K562 (cell line): ENCODE data around the gene PRDM4. TPM values are rescaled to one million over a fixed set of nuclear protein-coding genes. Genes with fewer than 3 reads are reported as not detected.

ENCODE experiments used
- ATAC-seq: fragments of 200-7000 bp; cut with Tn5 transposase; 3 replicates; pipeline ENCODE4 v1.9.1; 2020; ENCODE audit warnings: moderate library complexity
- BruUV-seq: library from RNA; stranded (reverse); fragments of 400-500 nt; replicated peaks from 2 replicates; lab custom pipeline; 2021; lab: Mats Ljungman, UMichigan
- CTCF ChIA-PET: fragments of 300-600 bp; formaldehyde crosslinking; extraction: SDS; loops from one replicate; lab custom pipeline; 2021; ENCODE audit warnings: low intra/inter-chr PET ratio; lab: Yijun Ruan, JAX
- POLR2A ChIA-PET: fragments of 300-600, 350-650 bp; sonication (Branson Sonifier 250); formaldehyde crosslinking; extraction: SDS; loops from one replicate; lab custom pipeline; 2021; ENCODE audit warnings: antibody characterized with exemption, inconsistent platforms; lab: Yijun Ruan, JAX
- DNase-seq, 4 experiments: peaks; one replicate each; pipeline versions ENCODE4 v3.0.0 to v3.0.0-alpha.2; 2011 to 2018; ENCODE audit warnings: low spot score in 3 of 4, mixed read lengths in 3 of 4; ENCODE audit errors: extremely low read depth in 1 of 4
- FAIRE-seq: peaks from 2 replicates; lab custom pipeline; 2011; peaks lifted over from hg19 to GRCh38; lab: Jason Lieb, UNC
- H2AFZ ChIP-seq: 2 replicates; pipeline ENCODE4 v1.6.0; 2011; ENCODE audit warnings: low read depth, low read length, control low read depth, inconsistent platforms
- H3K27ac ChIP-seq: fragments of 200-600 bp; 3 replicates; pipeline ENCODE4 v1.8.0; 2011; ENCODE audit warnings: low read depth, mild to moderate bottlenecking, control low read depth, inconsistent platforms, low read length, moderate library complexity, mixed read lengths; ENCODE audit errors: extremely low read depth
- H3K27me3 ChIP-seq, 2 experiments: fragments of 300-600 bp in 1 of 2; 2 replicates in 1 of 2; 3 replicates in 1 of 2; pipeline versions ENCODE4 v1.6.0 to v1.8.0; 2011; ENCODE audit warnings: inconsistent platforms in 2 of 2, low read length in 2 of 2, mild to moderate bottlenecking in 1 of 2, mixed read lengths in 1 of 2, moderate library complexity in 1 of 2; ENCODE audit not compliant: control insufficient read depth in 2 of 2, insufficient read depth in 2 of 2
- H3K36me3 ChIP-seq: fragments of 300-600 bp; 3 replicates; pipeline ENCODE4 v1.8.0; 2011; ENCODE audit warnings: mild to moderate bottlenecking, low read length, inconsistent platforms; ENCODE audit not compliant: control insufficient read depth, insufficient read depth
- H3K4me1 ChIP-seq, 2 experiments: fragments of 200-600 bp in 1 of 2; replicated peaks in 1 of 2; 2 replicates in 1 of 2; 3 replicates in 1 of 2; pipeline versions ENCODE4 v1.5.1 to v1.8.0; 2011; ENCODE audit warnings: inconsistent platforms in 2 of 2, low read length in 2 of 2, mild to moderate bottlenecking in 1 of 2, mixed read lengths in 1 of 2, moderate library complexity in 1 of 2; ENCODE audit not compliant: control insufficient read depth in 2 of 2, insufficient read depth in 2 of 2
- H3K4me2 ChIP-seq: 2 replicates; pipeline ENCODE4 v1.6.1; 2011; ENCODE audit warnings: low read length, control low read depth, inconsistent platforms, mixed read lengths; ENCODE audit not compliant: insufficient read depth
- H3K4me3 ChIP-seq: fragments of 200-600 bp; sonication (generic), shearing (Covaris generic); 2 replicates; pipeline ENCODE4 v1.5.1; 2016; ENCODE audit warnings: control low read depth, inconsistent platforms
- H3K79me2 ChIP-seq: fragments of 200-600 bp; 3 replicates; pipeline ENCODE4 v1.8.0; 2011; ENCODE audit warnings: low read length, inconsistent platforms; ENCODE audit not compliant: control insufficient read depth, insufficient read depth
- H3K9ac ChIP-seq, 2 experiments: 2 replicates each; pipeline versions ENCODE4 v1.6.0 to v1.6.1; 2011; ENCODE audit warnings: low read depth in 2 of 2, low read length in 2 of 2, control low read depth in 1 of 2, inconsistent platforms in 1 of 2, mild to moderate bottlenecking in 1 of 2, mixed read lengths in 1 of 2; ENCODE audit not compliant: insufficient read depth in 1 of 2
- H3K9me1 ChIP-seq: one replicate; pipeline ENCODE4 v1.6.0; 2011; ENCODE audit warnings: inconsistent platforms, mild to moderate bottlenecking, low read length, moderate library complexity; ENCODE audit not compliant: control insufficient read depth, insufficient read depth
- H3K9me3 ChIP-seq: replicated peaks from 2 replicates; pipeline ENCODE4 v1.5.1; 2011; ENCODE audit warnings: low read depth, low read length, inconsistent platforms; ENCODE audit not compliant: control insufficient read depth, insufficient read depth
- H4K20me1 ChIP-seq: replicated peaks from 2 replicates; pipeline ENCODE4 v1.6.1; 2011; ENCODE audit warnings: low read length, inconsistent platforms, mixed read lengths; ENCODE audit not compliant: control insufficient read depth, insufficient read depth
- AFF1 ChIP-seq, 2 experiments: fragments of 450-650 bp; IDR thresholded peaks; 2 replicates each; pipeline ENCODE4 v1.6.1; 2018; ENCODE audit warnings: mild to moderate bottlenecking in 2 of 2, low read depth in 1 of 2; ENCODE audit not compliant: partially characterized antibody in 2 of 2
- ARID1B ChIP-seq: fragments of 450-650 bp; IDR thresholded peaks from 2 replicates; pipeline ENCODE4 v1.6.1; 2016; ENCODE audit warnings: antibody characterized with exemption, mild to moderate bottlenecking, inconsistent platforms
- CBFA2T3 ChIP-seq: fragments of 450-650 bp; IDR thresholded peaks from 2 replicates; pipeline ENCODE4 v1.6.1; 2017
- ESRRA ChIP-seq: fragments of 450-650 bp; IDR thresholded peaks from 2 replicates; pipeline ENCODE4 v1.6.1; 2014; ENCODE audit warnings: low read depth, mild to moderate bottlenecking, moderate library complexity, borderline replicate concordance
- FOXA3 ChIP-seq, 2 experiments: fragments of 450-650 bp in 1 of 2; sonication (generic) in 1 of 2; formaldehyde crosslinking; IDR thresholded peaks in 1 of 2; conservative IDR thresholded peaks in 1 of 2; 2 replicates each; pipeline versions ENCODE4 v1.4.0 to v1.8.0; 2020 to 2022; ENCODE audit warnings: mild to moderate bottlenecking in 2 of 2, missing genetic modification reagents in 1 of 2
- GATAD2A ChIP-seq: fragments of 450-650 bp; IDR thresholded peaks from 2 replicates; pipeline ENCODE4 v1.6.1; 2017
- RCOR1 ChIP-seq, 2 experiments: IDR thresholded peaks; 2 replicates each; pipeline ENCODE4 v1.6.1; 2012; ENCODE audit warnings: low read depth in 2 of 2, low read length in 2 of 2, borderline replicate concordance in 1 of 2, improper control_type of control experiment in 1 of 2
- SOX6 ChIP-seq: fragments of 450-650 bp; IDR thresholded peaks from 2 replicates; pipeline ENCODE4 v1.6.1; 2014; ENCODE audit warnings: mild to moderate bottlenecking
- SPI1 ChIP-seq: IDR thresholded peaks from 2 replicates; pipeline ENCODE4 v1.6.1; 2011; ENCODE audit warnings: low read depth, low read length, control low read depth, borderline replicate concordance
- SREBF2 ChIP-seq: sonication (generic); formaldehyde crosslinking; IDR thresholded peaks from 2 replicates; pipeline ENCODE4 v1.4.0; 2020; ENCODE audit warnings: mild to moderate bottlenecking, missing genetic modification reagents
- TAL1 ChIP-seq: fragments of 450-650 bp; IDR thresholded peaks from 2 replicates; pipeline ENCODE4 v1.6.1; 2016; ENCODE audit warnings: mild to moderate bottlenecking
- TCF3 ChIP-seq: sonication (generic); formaldehyde crosslinking; IDR thresholded peaks from 2 replicates; pipeline ENCODE4 v1.4.0; 2020; ENCODE audit warnings: mild to moderate bottlenecking, missing genetic modification reagents
- TEAD1 ChIP-seq, 2 experiments: fragments of 450-650 bp in 1 of 2; sonication (generic) in 1 of 2; formaldehyde crosslinking; IDR thresholded peaks; 2 replicates each; pipeline versions ENCODE4 v1.4.0 to v1.8.0; 2020 to 2022; ENCODE audit warnings: mild to moderate bottlenecking in 2 of 2, missing genetic modification reagents in 1 of 2
- TEAD4 ChIP-seq, 2 experiments: sonication (generic) in 1 of 2; formaldehyde crosslinking in 1 of 2; IDR thresholded peaks; 2 replicates each; pipeline versions ENCODE4 v1.6.1 to v1.8.0; 2012 to 2022; ENCODE audit warnings: borderline replicate concordance in 1 of 2, inconsistent platforms in 1 of 2, low read length in 1 of 2, mild to moderate bottlenecking in 1 of 2, missing genetic modification reagents in 1 of 2
- ZNF263 ChIP-seq: sonication (generic); formaldehyde crosslinking; IDR thresholded peaks from 2 replicates; pipeline ENCODE4 v1.8.0; 2022; ENCODE audit warnings: mild to moderate bottlenecking, missing genetic modification reagents, borderline replicate concordance
- in situ Hi-C: fragments of 300-500 bp; cut with MboI; formaldehyde crosslinking; loops from 4 replicates; pipeline ENCODE4 v1.15.0; 2018; ENCODE audit warnings: inconsistent platforms, mixed read lengths
- intact Hi-C: fragments of 100-400 bp; cut with micrococcal nuclease; formaldehyde crosslinking; loops from 2 replicates; pipeline ENCODE4 v1.14.2; 2022
- polyA plus RNA-seq, 8 experiments: library from polyadenylated mRNA; depleted of rRNA in 4 of 8; stranded (reverse) in 5 of 8; unstranded in 3 of 8; fragments of >200 nt; fragmentation: Nextera tagmentation in 2 of 8; fragmentation: Illumina TruSeq in 1 of 8; extraction: Ambion mirVana in 2 of 8; extraction: Trizol in 1 of 8; gene quantifications; 2 replicates each; pipeline versions ENCODE4 v1.2.1 to v1.2.3, GENCODE V29; 2011 to 2014; ENCODE audit warnings: inconsistent platforms in 1 of 8, missing spikeins in 1 of 8
- total RNA-seq, 7 experiments: library from RNA; depleted of rRNA in 6 of 7; stranded (reverse); fragments of >200 nt in 6 of 7; fragmentation: Illumina TruSeq in 2 of 7; extraction: Trizol in 2 of 7; gene quantifications; 2 replicates each; pipeline versions ENCODE4 v1.2.1 to v1.2.3, GENCODE V29; 2011 to 2021; ENCODE audit warnings: low replicate concordance in 1 of 7

Gene PRDM4
- total and polyA plus RNA-seq, 9 of the 15 experiments (the other 6 are each of a cell fraction or from before 2014, with no cell fraction given): 5.9 to 26.0 (median 20.0) TPM

GRCh38 chr12:107801150-107801549 lies 40.2 kb upstream of the PRDM4 start:
- POLR2A ChIA-PET: no interaction called here

More at GRCh38 chr12:107801150-107801549, 40.2 kb upstream of the PRDM4 start:
- no peaks in the 10 kb centered on the region for H3K9me1 ChIP-seq
- no peak overlapping the region for H3K27ac ChIP-seq
- CTCF ChIA-PET: no interaction called here
- no peaks in the 10 kb centered on the region for H3K79me2 ChIP-seq
- FAIRE-seq (no peak), ATAC-seq (no peak), DNase-seq (no peak)
- H3K4me3 ChIP-seq: no peak overlapping the region
- H3K36me3 ChIP-seq: no peaks in the 10 kb centered on the region
- no peaks in the 10 kb centered on the region for H3K9me3 ChIP-seq
- H2AFZ ChIP-seq: no peak overlapping the region
- no peak overlapping the region for H3K4me2 ChIP-seq
- in situ Hi-C loops (no loop called here), intact Hi-C loops (no loop called here)
- peaks cover 0 to 12% of the 10 kb centered on the region in 2 experiments; a peak in 3 of 5 replicates for H3K27me3 ChIP-seq
- H4K20me1 ChIP-seq: no peaks in the 10 kb centered on the region
- no TSS peak for BruUV-seq
- no peaks in the 10 kb centered on the region for H3K4me1 ChIP-seq
- TF ChIP-seq ESRRA: peak; percentile 35; the same call in 1 of the 2 replicates
- peak; percentile 49 for TF ChIP-seq ARID1B
- no peak for TF ChIP-seq SREBF2 (CRISPR knock-in tag)
- TF ChIP-seq TEAD1 (CRISPR knock-in tag; IDR thresholded peaks at IDR 0.05): peak in 1 of 2 experiments; percentile 25; a peak in 1 of 4 replicates
- peak; percentile 53; the same call in 1 of the 2 replicates for TF ChIP-seq SPI1
- TF ChIP-seq SOX6: peak; percentile 49; the same call in 1 of the 2 replicates
- TF ChIP-seq RCOR1 (IDR thresholded peaks at IDR 0.05; ENCODE audit: borderline replicate concordance in 1 of 2, low read depth in 2 of 2, low read length in 2 of 2): 0 out of 4 replicates have a peak, but pooled peaks of 1 of the 2 experiments have one; percentile 27
- TF ChIP-seq GATAD2A: no peak
- TF ChIP-seq AFF1 (IDR thresholded peaks at IDR 0.05; ENCODE audit: low read depth in 1 of 2, partially characterized antibody in 2 of 2): peak in 1 of 2 experiments; percentile 87
- peak; percentile 28; the same call in 1 of the 2 replicates for TF ChIP-seq TCF3
- TF ChIP-seq FOXA3 (CRISPR knock-in tag; conservative IDR thresholded peaks at IDR 0.05 in 1 of 2, IDR thresholded peaks at IDR 0.05 in 1 of 2): 0 out of 4 replicates have a peak, but pooled peaks of 1 of the 2 experiments have one; percentile 37
- TF ChIP-seq TEAD4 (IDR thresholded peaks at IDR 0.05; ENCODE audit: low read length): peak; percentile 62; the same call in 1 of the 2 replicates
- TF ChIP-seq TEAD4 (CRISPR knock-in tag; IDR thresholded peaks at IDR 0.05; ENCODE audit: borderline replicate concordance): no peak
- TF ChIP-seq ZNF263 (CRISPR knock-in tag): no peak
- 0 out of 2 replicates have a peak, but pooled peaks have one; percentile 23 for TF ChIP-seq CBFA2T3
- peak; percentile 41; the same call in 1 of the 2 replicates for TF ChIP-seq TAL1
- no peak overlapping the region for H3K9ac ChIP-seq
